H9 (cell line): ENCODE results near the gene SOX18. TPM values are rescaled to one million over a fixed set of nuclear protein-coding genes. Genes with fewer than 3 reads are reported as not detected.

Experiments used
- DNase-seq: peaks from one replicate; pipeline ENCODE4 v3.0.0-alpha.2; 2017
- H2AFZ ChIP-seq: one replicate; pipeline ENCODE4 v1.6.1; 2013; ENCODE audit warnings: mild to moderate bottlenecking, low read length, control low read depth, moderate library complexity
- H2AK5ac ChIP-seq: 2 replicates; pipeline ENCODE4 v1.6.1; 2013; ENCODE audit warnings: low read length, control low read depth, mixed read lengths; ENCODE audit not compliant: insufficient read length
- H2BK120ac ChIP-seq: one replicate; pipeline ENCODE4 v1.6.1; 2013; ENCODE audit warnings: low read depth, mild to moderate bottlenecking, low read length, control low read depth, inconsistent platforms; ENCODE audit not compliant: poor library complexity, severe bottlenecking
- H2BK12ac ChIP-seq: 2 replicates; pipeline ENCODE4 v1.6.1; 2013; ENCODE audit warnings: low read length, control low read depth, mixed read lengths, low read depth; ENCODE audit not compliant: insufficient read length
- H2BK15ac ChIP-seq: 2 replicates; pipeline ENCODE4 v1.6.1; 2013; ENCODE audit warnings: low read depth, low read length, control low read depth
- H2BK20ac ChIP-seq: one replicate; pipeline ENCODE4 v1.6.1; 2013; ENCODE audit warnings: low read depth, mild to moderate bottlenecking, low read length, control low read depth, inconsistent platforms; ENCODE audit not compliant: poor library complexity, severe bottlenecking
- H2BK5ac ChIP-seq: 2 replicates; pipeline ENCODE4 v1.6.1; 2013; ENCODE audit warnings: low read length, control low read depth, mixed read lengths; ENCODE audit not compliant: insufficient read length
- H3K14ac ChIP-seq: 2 replicates; pipeline ENCODE4 v1.6.1; 2013; ENCODE audit warnings: low read length, control low read depth; ENCODE audit not compliant: insufficient read depth
- H3K18ac ChIP-seq: 2 replicates; pipeline ENCODE4 v1.6.1; 2013; ENCODE audit warnings: low read depth, mild to moderate bottlenecking, mixed read lengths, low read length, control low read depth; ENCODE audit not compliant: insufficient read length
- H3K23ac ChIP-seq: 2 replicates; pipeline ENCODE4 v1.6.1; 2013; ENCODE audit warnings: low read length, control low read depth, mixed read lengths, low read depth; ENCODE audit not compliant: insufficient read length
- H3K23me2 ChIP-seq: 2 replicates; pipeline ENCODE4 v1.6.1; 2013; ENCODE audit warnings: low read depth, mild to moderate bottlenecking, mixed read lengths, low read length, control low read depth; ENCODE audit not compliant: insufficient read length, poor library complexity, severe bottlenecking
- H3K27ac ChIP-seq: 2 replicates; pipeline ENCODE4 v1.5.1; 2013; ENCODE audit warnings: low read length, control low read depth, mixed read lengths, low read depth; ENCODE audit not compliant: insufficient read length
- H3K27me3 ChIP-seq: 2 replicates; pipeline ENCODE4 v1.6.1; 2013; ENCODE audit warnings: low read length, control low read depth, inconsistent platforms; ENCODE audit not compliant: insufficient read depth
- H3K4ac ChIP-seq: 2 replicates; pipeline ENCODE4 v1.6.1; 2013; ENCODE audit warnings: low read depth, mild to moderate bottlenecking, control low read depth, inconsistent platforms, low read length, moderate library complexity
- H3K4me1 ChIP-seq: 2 replicates; pipeline ENCODE4 v1.6.1; 2013; ENCODE audit warnings: low read length, control low read depth, inconsistent platforms; ENCODE audit not compliant: insufficient read depth
- H3K4me2 ChIP-seq: 2 replicates; pipeline ENCODE4 v1.6.1; 2013; ENCODE audit warnings: low read length, control low read depth, mixed read lengths; ENCODE audit not compliant: insufficient read length, insufficient read depth
- H3K56ac ChIP-seq: 2 replicates; pipeline ENCODE4 v1.6.1; 2013; ENCODE audit warnings: low read depth, mild to moderate bottlenecking, mixed read lengths, low read length, control low read depth; ENCODE audit not compliant: insufficient read length
- H3K79me1 ChIP-seq: 2 replicates; pipeline ENCODE4 v1.6.1; 2013; ENCODE audit warnings: low read depth, mild to moderate bottlenecking, moderate library complexity, low read length, control low read depth, inconsistent platforms; ENCODE audit not compliant: insufficient read depth, poor library complexity, severe bottlenecking
- H3K79me2 ChIP-seq: 2 replicates; pipeline ENCODE4 v1.6.1; 2013; ENCODE audit warnings: low read length, control low read depth, inconsistent platforms; ENCODE audit not compliant: insufficient read depth
- H3K9ac ChIP-seq: 2 replicates; pipeline ENCODE4 v1.6.1; 2013; ENCODE audit warnings: low read length, control low read depth, mixed read lengths; ENCODE audit not compliant: insufficient read length; ENCODE audit errors: extremely low read depth
- H3K9me3 ChIP-seq: one replicate; pipeline ENCODE4 v1.6.1; 2013; ENCODE audit warnings: low read depth, low read length, inconsistent platforms; ENCODE audit not compliant: control insufficient read depth
- H3T11ph ChIP-seq: one replicate; pipeline ENCODE4 v1.6.1; 2013; ENCODE audit warnings: mild to moderate bottlenecking, low read length, control low read depth, inconsistent platforms
- H4K20me1 ChIP-seq: one replicate; pipeline ENCODE4 v1.6.1; 2013; ENCODE audit not compliant: control insufficient read depth, insufficient read length, insufficient read depth
- H4K5ac ChIP-seq: 2 replicates; pipeline ENCODE4 v1.6.1; 2013; ENCODE audit warnings: low read depth, mild to moderate bottlenecking, mixed read lengths, low read length, control low read depth; ENCODE audit not compliant: insufficient read length
- H4K8ac ChIP-seq: replicated peaks from 2 replicates; pipeline ENCODE4 v1.6.1; 2013; ENCODE audit warnings: low read length, control low read depth, mixed read lengths, low read depth; ENCODE audit not compliant: insufficient read length
- H4K91ac ChIP-seq: 2 replicates; pipeline ENCODE4 v1.6.1; 2013; ENCODE audit warnings: low read depth, mild to moderate bottlenecking, moderate library complexity, mixed read lengths, low read length, control low read depth; ENCODE audit not compliant: insufficient read length
- H3K27ac Mint-ChIP-seq, 3 experiments: 2 replicates in 2 of 3; 3 replicates in 1 of 3; pipeline ENCODE4 v1.8.0; 2020 to 2021; ENCODE audit warnings: mixed read lengths in 3 of 3, mild to moderate bottlenecking in 1 of 3, moderate library complexity in 1 of 3
- H3K27me3 Mint-ChIP-seq: 2 replicates; pipeline ENCODE4 v1.8.0; 2021; ENCODE audit warnings: low read depth, mild to moderate bottlenecking, moderate library complexity, mixed read lengths
- H3K36me3 Mint-ChIP-seq, 3 experiments: 2 replicates in 2 of 3; 3 replicates in 1 of 3; pipeline ENCODE4 v1.8.0; 2020 to 2021; ENCODE audit warnings: low read depth in 3 of 3, mixed read lengths in 3 of 3; ENCODE audit not compliant: insufficient read depth in 1 of 3
- H3K4me1 Mint-ChIP-seq, 2 experiments: 2 replicates each; pipeline ENCODE4 v1.8.0; 2020; ENCODE audit warnings: mixed read lengths in 2 of 2
- H3K4me3 Mint-ChIP-seq, 2 experiments: 2 replicates in 1 of 2; 3 replicates in 1 of 2; pipeline ENCODE4 v1.8.0; 2020 to 2021; ENCODE audit warnings: mild to moderate bottlenecking in 2 of 2, mixed read lengths in 2 of 2, moderate library complexity in 1 of 2
- H3K9me3 Mint-ChIP-seq, 2 experiments: 2 replicates in 1 of 2; 3 replicates in 1 of 2; pipeline ENCODE4 v1.8.0; 2020; ENCODE audit warnings: mild to moderate bottlenecking in 2 of 2, mixed read lengths in 2 of 2, moderate library complexity in 1 of 2
- WGBS: extraction: QIAGEN DNeasy Blood & Tissue Kit; methylation state at CpG from one replicate; pipeline ENCODE4 v1.1.7; 2013; ENCODE audit warnings: missing lambda C conversion rate, low lambda C conversion rate, mixed read lengths; ENCODE audit not compliant: insufficient read length; ENCODE audit errors: extremely low coverage; 5-methylcytosine and 5-hydroxymethylcytosine counted together
- total RNA-seq: library from RNA; stranded (reverse); gene quantifications from 2 replicates; pipeline ENCODE4 v1.2.1, GENCODE V29; 2021
- TF ChIP-seq, protein P1 (sequence below): fragments of 200-600 bp; sonication (generic); conservative IDR thresholded peaks from 3 replicates; pipeline ENCODE4 v1.8.0; 2021; ENCODE audit warnings: antibody characterized with exemption, mild to moderate bottlenecking

The SOX18 gene
- total RNA-seq, 1 experiment from 2014 or later = 2.0 TPM

GRCh38 chr20:64037199-64037497 lies 12.3 kb downstream of the SOX18 start:
- H3K4me2 ChIP-seq = no peak overlapping the region
- no peak overlapping the region for H2BK12ac ChIP-seq
- H3K9me3 Mint-ChIP-seq = peaks cover 0 to 2% of the 10 kb centered on the region in 2 experiments; a peak in 1 of 5 replicates
- H2BK5ac ChIP-seq = no peak overlapping the region
- TF ChIP-seq, protein P1, sequence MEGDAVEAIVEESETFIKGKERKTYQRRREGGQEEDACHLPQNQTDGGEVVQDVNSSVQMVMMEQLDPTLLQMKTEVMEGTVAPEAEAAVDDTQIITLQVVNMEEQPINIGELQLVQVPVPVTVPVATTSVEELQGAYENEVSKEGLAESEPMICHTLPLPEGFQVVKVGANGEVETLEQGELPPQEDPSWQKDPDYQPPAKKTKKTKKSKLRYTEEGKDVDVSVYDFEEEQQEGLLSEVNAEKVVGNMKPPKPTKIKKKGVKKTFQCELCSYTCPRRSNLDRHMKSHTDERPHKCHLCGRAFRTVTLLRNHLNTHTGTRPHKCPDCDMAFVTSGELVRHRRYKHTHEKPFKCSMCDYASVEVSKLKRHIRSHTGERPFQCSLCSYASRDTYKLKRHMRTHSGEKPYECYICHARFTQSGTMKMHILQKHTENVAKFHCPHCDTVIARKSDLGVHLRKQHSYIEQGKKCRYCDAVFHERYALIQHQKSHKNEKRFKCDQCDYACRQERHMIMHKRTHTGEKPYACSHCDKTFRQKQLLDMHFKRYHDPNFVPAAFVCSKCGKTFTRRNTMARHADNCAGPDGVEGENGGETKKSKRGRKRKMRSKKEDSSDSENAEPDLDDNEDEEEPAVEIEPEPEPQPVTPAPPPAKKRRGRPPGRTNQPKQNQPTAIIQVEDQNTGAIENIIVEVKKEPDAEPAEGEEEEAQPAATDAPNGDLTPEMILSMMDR = no peak
- H3K36me3 Mint-ChIP-seq = peaks cover 0 to 25% (median 13%) of the 10 kb centered on the region in 3 experiments; a peak in 5 of 7 replicates
- no peak overlapping the region for H4K8ac ChIP-seq
- no peaks in the 10 kb centered on the region for H3K9me3 ChIP-seq
- no peaks in the 10 kb centered on the region for H3K79me1 ChIP-seq
- H2BK120ac ChIP-seq = no peak overlapping the region
- H3K4me3 Mint-ChIP-seq = no peak overlapping the region; a peak in 1 of 5 replicates
- peaks cover 11% of the 10 kb centered on the region for H3K23me2 ChIP-seq
- no peak overlapping the region for H3K27ac Mint-ChIP-seq
- H2AK5ac ChIP-seq = no peak overlapping the region
- H2BK15ac ChIP-seq = no peak overlapping the region
- no peak overlapping the region for H2BK20ac ChIP-seq
- no peak overlapping the region for H3K56ac ChIP-seq
- no peak overlapping the region for H3T11ph ChIP-seq
- H3K23ac ChIP-seq = no peak overlapping the region
- H4K5ac ChIP-seq = no peak overlapping the region
- no peak overlapping the region for H2AFZ ChIP-seq
- DNase-seq = no peak
- no peak overlapping the region for H3K27ac ChIP-seq
- WGBS = no CpG with 5 or more reads among the region's 3 CpGs
- no peak overlapping the region for H3K14ac ChIP-seq
- peaks cover 38% of the 10 kb centered on the region for H3K27me3 Mint-ChIP-seq
- no peak overlapping the region for H4K91ac ChIP-seq
- peaks cover 12% of the 10 kb centered on the region; the same call in 1 of the 2 replicates for H3K27me3 ChIP-seq
- peaks cover 25% of the 10 kb centered on the region in 2 experiments for H3K4me1 Mint-ChIP-seq
- H3K79me2 ChIP-seq = no peaks in the 10 kb centered on the region
- no peak overlapping the region for H3K9ac ChIP-seq
- H3K18ac ChIP-seq = no peak overlapping the region
- peaks cover 5% of the 10 kb centered on the region for H3K4me1 ChIP-seq
- H4K20me1 ChIP-seq = no peaks in the 10 kb centered on the region
- no peak overlapping the region for H3K4ac ChIP-seq
